MM.1S (cell line): ENCODE measurements around the gene TMX1.

Experiments used
- CTCF ChIP-seq: fragments of 300-600 bp; sonication (generic); IDR thresholded peaks from 2 replicates; pipeline ENCODE4 v1.5.1; 2016; ENCODE audit warnings: antibody characterized with exemption, low read length, mixed read lengths
- EZH2phosphoT487 ChIP-seq: fragments of 300-600 bp; sonication (generic); IDR thresholded peaks from 2 replicates; pipeline ENCODE4 v1.6.1; 2018; ENCODE audit warnings: antibody characterized with exemption, low read length

DNA sequence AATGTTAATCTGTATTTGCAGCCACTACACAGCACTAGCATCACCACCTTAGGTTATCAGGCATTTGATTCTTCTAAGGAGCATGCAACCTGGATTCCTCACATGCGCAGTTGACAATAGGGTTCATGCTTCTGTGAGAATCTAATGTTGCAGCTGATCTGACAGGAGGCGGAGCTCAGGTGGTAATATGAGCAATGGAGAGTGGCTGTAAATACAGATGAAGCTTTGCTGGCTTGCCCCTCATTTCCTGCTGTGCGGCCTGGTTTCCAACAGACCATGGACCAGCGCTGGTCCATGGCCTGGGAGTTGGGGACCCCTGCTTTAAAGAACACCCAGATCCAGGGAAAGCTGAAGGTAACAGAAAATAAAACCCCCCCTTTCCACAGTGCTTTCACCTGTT is 51.0 kb downstream of the TMX1 start:
- TF ChIP-seq EZH2phosphoT487 = no peak
- no peak for TF ChIP-seq CTCF
